ENCODE data around the gene ANKRD23. TPM values are rescaled to one million over a fixed set of nuclear protein-coding genes. Genes with fewer than 3 reads are reported as not detected.
"Not testable (repeated sequence)": the region's sequence is repeated elsewhere in the genome, so short reads cannot be mapped to it uniquely, and the experiment has no call there.

Gene ANKRD23
- total RNA-seq (2012; rRNA removed): 1.1 and 2.3 TPM in 2 replicates

DNA sequence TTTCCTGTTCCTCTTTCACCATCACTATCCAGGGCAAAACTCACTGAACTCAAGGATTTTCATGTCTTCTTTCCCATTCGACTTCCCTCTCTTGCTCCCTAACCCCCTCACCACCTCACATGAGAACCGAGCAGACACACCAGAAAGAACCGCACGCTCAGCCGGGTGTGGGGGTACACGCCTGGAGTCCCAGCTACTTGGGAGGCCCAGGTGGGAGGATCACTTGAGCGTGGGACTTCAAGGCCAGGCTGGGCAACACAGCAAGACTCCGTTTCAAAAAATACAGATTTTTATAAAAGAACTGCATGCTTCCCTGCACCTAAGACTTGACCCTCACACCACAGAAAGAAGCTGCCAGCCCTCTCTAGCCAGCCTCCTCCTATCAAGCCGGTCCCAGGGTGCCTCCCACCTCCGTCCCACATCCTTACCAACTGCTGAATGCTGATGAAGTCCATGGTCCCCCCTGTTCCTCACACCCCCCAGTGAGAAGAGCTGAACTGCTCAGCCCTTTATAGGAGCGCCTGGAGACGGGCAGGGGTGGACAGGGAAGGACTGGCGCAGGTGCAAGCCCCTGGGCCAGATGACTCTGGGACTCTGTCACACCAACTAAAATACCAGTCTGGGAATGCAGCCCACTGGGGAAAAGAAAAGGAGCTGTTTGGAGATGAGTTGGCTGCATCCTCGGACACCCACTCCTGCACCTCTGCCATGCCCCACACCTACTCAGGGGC is at the start of gene ANKRD23:
TSS of gene ANKRD23 (minus strand) at position 484 of the 731 bp plus-strand sequence. CDS start at position 455, 29 bp downstream.
- H3K4me3 ChIP-seq (ENCODE audit: low read length): no peak within 1 kb of the TSS
- H3K9me3 ChIP-seq (replicated peaks; ENCODE audit: low read length): no peaks in the 10 kb centered on the region
- no peaks in the 10 kb centered on the region for H3K4me1 ChIP-seq (ENCODE audit: control insufficient read depth, insufficient read depth, low read length)
- no peaks in the 10 kb centered on the region for H3K27me3 ChIP-seq (ENCODE audit: control insufficient read depth, insufficient read depth, low read length)
- H3K4me2 ChIP-seq (ENCODE audit: low read length): no peak within 1 kb of the TSS
- no peak within 1 kb of the TSS for H3K9ac ChIP-seq (ENCODE audit: low read depth, low read length)
- H3K36me3 ChIP-seq (ENCODE audit: insufficient read depth, low read length): peaks cover 8% of the 10 kb centered on the region

DNA sequence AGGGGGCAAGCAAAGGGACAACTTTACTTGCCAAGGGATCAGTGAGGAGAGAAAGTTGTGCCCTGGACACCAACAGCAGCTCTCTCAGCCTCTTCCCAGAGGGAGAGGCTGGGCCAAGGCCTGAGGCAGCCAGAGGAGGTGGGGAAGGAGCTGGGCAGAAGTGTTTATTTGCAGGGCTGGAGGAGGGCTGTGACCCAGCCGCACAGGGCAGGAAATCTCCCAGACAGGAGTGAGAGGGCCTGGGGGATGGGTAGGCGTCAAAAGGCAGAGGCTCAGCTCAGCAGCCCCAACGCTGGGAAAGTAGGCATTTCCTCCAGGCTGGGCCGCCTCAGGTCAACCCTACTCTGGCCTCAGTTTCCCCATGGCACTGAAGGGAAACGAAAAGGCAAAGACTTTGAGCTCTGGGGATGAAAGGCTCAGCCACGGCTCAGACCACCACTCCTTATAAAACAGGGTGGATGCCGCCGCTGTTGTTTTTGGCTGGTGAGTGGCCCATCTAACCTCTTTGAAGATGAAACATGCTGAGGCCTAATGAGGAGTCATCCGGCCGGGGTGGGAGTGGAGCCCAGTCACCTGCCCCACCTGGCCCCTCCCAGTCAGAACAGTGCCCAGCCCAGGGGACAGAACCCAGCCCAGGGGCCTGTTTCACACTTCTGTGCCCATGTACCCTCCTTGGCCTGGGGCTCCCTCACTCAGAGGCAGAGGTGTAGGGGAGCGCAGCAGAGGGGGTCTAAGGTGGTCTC is 47.9 kb upstream of the ANKRD23 start:
- peaks cover 5% of the 10 kb centered on the region for H3K27me3 ChIP-seq (ENCODE audit: control insufficient read depth, insufficient read depth, low read length)

DNA sequence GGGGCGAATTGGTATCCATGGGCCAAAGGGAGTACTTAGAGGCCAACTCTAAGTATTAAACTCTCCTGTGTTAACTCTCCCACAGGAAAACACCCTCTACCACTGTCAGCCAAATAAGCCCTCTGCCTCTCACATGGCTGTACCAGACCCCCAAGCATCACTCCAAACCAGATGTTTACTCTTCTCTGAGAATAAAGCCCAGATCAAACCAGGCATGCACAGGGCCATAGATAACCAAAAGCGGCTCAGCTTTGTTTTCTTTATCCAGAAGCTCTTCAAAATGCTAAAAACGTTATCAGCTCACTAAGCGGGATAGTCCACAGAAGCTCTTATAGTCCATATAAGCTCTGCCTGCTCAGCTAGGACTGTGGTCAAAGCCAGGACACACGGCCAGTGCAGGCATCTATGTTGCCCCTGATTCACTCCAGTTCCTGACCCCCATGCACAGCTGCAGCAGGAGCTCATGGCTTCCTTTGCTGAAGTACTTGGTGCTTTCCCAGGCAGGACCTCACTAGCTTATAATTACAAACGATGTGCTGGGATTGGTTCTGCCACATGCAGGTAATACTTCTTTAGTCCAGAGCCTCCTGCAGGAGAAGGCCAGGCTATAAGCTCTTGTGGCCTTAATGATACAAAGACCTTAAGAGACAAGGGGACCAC is 47.0 kb upstream of the ANKRD23 start:
- no peak overlapping the region for H3K9ac ChIP-seq (ENCODE audit: low read depth, low read length)

More for the DNA sequence above, 47.9 kb upstream of the ANKRD23 start:
- Histone ChIP-seq H3K36me3 (ENCODE audit: insufficient read depth, low read length) (no peaks in the 10 kb centered on the region), H3K9ac (ENCODE audit: low read depth, low read length) (no peak overlapping the region), H3K4me3 (ENCODE audit: low read length) (no peak overlapping the region), H3K9me3 (replicated peaks; ENCODE audit: low read length) (no peaks in the 10 kb centered on the region), H3K4me1 (ENCODE audit: control insufficient read depth, insufficient read depth, low read length) (peaks cover 43% of the 10 kb centered on the region), H3K4me2 (ENCODE audit: low read length) (peak overlapping the region; percentile 12)

DNA sequence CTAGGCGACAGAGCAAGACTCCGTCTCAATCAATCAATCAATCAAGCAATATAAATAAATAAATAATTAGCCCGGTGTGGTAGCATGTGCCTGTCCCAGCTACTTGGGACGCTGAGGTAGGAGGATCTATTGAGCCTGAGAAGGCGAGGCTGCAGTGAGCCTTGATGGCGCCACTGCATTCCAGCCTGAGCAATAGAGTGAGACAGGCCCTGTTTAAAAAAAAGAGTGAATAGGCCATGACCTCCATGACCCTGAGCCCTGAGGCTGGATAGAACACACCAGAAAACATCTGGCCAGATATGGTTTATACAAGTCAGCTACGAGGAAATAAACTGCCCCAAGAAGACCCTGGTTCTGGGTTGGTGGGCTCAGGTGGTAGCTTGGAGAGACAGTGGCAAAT is 46.4 kb upstream of the ANKRD23 start:
- Histone ChIP-seq H3K9ac (ENCODE audit: low read depth, low read length) (no peak overlapping the region), H3K27me3 (ENCODE audit: control insufficient read depth, insufficient read depth, low read length) (peaks cover 5% of the 10 kb centered on the region), H3K9me3 (replicated peaks; ENCODE audit: low read length) (no peaks in the 10 kb centered on the region), H3K4me3 (ENCODE audit: low read length) (no peak overlapping the region), H3K4me1 (ENCODE audit: control insufficient read depth, insufficient read depth, low read length) (peaks cover 35% of the 10 kb centered on the region), H3K4me2 (ENCODE audit: low read length) (no peak overlapping the region), H3K36me3 (ENCODE audit: insufficient read depth, low read length) (no peaks in the 10 kb centered on the region)

More for the DNA sequence above, 47.0 kb upstream of the ANKRD23 start:
- Histone ChIP-seq H3K4me2 (ENCODE audit: low read length) (no peak overlapping the region), H3K9me3 (replicated peaks; ENCODE audit: low read length) (no peaks in the 10 kb centered on the region), H3K4me1 (ENCODE audit: control insufficient read depth, insufficient read depth, low read length) (peaks cover 41% of the 10 kb centered on the region), H3K27me3 (ENCODE audit: control insufficient read depth, insufficient read depth, low read length) (peaks cover 5% of the 10 kb centered on the region), H3K36me3 (ENCODE audit: insufficient read depth, low read length) (no peaks in the 10 kb centered on the region), H3K4me3 (ENCODE audit: low read length) (no peak overlapping the region)

DNA sequence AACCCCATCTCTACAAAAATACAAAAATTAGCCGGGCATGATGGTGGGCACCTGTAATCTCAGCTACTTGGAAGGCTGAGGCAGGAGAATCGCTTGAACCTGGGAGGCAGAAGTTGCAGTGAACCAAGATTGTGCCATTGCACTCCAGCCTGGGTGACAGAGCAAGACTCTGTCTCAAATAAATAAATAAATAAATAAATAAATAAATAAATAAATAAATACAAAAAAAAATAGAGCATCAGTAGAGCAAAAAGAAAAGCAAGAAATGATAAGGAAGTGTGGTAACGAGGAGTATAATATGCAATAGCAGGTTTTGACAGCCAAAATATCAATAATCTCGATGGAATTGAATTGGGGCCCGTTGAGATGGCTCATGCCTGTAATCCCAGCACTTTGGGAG is 45.7 kb upstream of the ANKRD23 start:
- H3K36me3 ChIP-seq (ENCODE audit: insufficient read depth, low read length); H3K9ac ChIP-seq (ENCODE audit: low read depth, low read length); H3K4me2 ChIP-seq (ENCODE audit: low read length); H3K27me3 ChIP-seq (ENCODE audit: control insufficient read depth, insufficient read depth, low read length); H3K4me3 ChIP-seq (ENCODE audit: low read length); H3K9me3 ChIP-seq (replicated peaks; ENCODE audit: low read length): not testable (repeated sequence)
- H3K4me1 ChIP-seq (ENCODE audit: control insufficient read depth, insufficient read depth, low read length): peaks cover 33% of the 10 kb centered on the region

DNA sequence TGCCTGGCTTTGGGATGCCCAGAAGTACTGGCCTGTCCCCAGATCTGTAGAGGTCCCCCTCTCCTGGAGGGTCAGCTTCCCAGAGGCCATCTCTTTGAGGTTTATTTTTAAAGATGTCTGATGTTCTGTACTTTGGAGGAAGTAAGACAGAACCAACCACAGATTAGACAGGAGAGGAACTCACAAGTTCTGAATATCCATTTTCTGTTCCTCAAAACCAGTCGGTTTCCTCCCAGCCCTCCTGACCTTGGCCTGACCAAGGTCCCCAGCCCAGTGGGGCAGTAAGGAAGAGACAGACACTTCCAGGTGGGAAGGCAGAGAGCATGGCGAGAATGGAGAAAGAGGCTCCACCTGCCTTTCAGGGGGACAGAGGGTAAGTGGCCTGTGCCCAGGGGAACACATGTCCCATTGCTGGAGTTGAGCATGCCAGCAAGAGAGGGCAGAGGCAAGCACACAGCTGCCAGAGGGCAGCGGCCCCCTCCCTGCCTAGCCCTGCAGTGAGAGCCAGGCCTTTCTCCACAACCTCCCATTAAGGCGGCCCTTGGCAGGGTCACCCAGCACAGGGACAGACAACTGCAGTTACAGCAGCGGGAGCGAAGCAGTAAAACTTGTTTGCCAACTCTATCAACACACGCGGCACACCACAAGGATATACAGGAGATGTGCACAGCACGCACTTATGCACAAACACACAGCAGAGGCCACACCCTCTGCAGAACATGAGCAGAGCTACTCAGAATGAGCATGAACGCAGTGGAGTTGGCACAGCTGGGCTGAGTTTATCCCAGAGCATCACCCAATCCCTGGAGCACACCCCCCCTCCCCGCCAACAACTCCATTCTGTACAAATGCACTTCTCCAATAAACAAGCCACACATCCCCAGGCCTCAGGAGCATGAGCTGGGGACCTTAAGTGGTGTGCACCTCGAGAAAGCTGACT is 44.5 kb upstream of the ANKRD23 start:
- Histone ChIP-seq H3K27me3 (ENCODE audit: control insufficient read depth, insufficient read depth, low read length) (peaks cover 8% of the 10 kb centered on the region), H3K4me1 (ENCODE audit: control insufficient read depth, insufficient read depth, low read length) (peaks cover 33% of the 10 kb centered on the region), H3K9me3 (replicated peaks; ENCODE audit: low read length) (no peaks in the 10 kb centered on the region), H3K9ac (ENCODE audit: low read depth, low read length) (no peak overlapping the region), H3K36me3 (ENCODE audit: insufficient read depth, low read length) (no peaks in the 10 kb centered on the region), H3K4me2 (ENCODE audit: low read length) (no peak overlapping the region), H3K4me3 (ENCODE audit: low read length) (no peak overlapping the region)

DNA sequence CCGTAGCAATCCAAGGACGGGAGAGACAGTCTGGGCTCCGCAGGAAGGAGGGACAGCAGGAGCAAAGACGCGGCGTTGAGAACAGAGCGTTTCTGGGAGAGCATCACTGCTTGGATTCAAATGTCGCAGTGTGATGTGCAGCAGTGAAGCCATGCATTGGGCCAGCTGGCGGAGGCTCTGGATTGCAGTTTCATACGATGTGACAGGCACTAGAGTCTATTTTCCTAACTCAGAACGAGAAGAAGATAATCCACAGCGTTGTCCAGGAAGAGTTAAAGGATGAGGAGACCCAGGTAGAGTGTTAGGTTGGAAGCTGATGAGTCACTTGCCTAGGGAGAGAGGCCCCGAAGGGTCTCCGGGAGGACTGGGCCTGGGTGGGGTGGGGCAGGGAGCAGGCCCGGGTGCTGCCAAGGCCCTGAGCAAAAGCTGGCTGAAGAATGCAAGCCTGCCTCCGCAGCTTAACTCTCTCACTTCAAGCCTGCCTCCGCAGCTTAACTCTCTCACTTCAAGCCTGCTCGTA is 43.7 kb upstream of the ANKRD23 start:
- H3K4me2 ChIP-seq (ENCODE audit: low read length): no peak overlapping the region
- H3K4me3 ChIP-seq (ENCODE audit: low read length): no peak overlapping the region
- peaks cover 33% of the 10 kb centered on the region for H3K4me1 ChIP-seq (ENCODE audit: control insufficient read depth, insufficient read depth, low read length)
- H3K36me3 ChIP-seq (ENCODE audit: insufficient read depth, low read length): no peaks in the 10 kb centered on the region
- H3K9me3 ChIP-seq (replicated peaks; ENCODE audit: low read length): no peaks in the 10 kb centered on the region
- H3K27me3 ChIP-seq (ENCODE audit: control insufficient read depth, insufficient read depth, low read length): peaks cover 16% of the 10 kb centered on the region
- H3K9ac ChIP-seq (ENCODE audit: low read depth, low read length): no peak overlapping the region

DNA sequence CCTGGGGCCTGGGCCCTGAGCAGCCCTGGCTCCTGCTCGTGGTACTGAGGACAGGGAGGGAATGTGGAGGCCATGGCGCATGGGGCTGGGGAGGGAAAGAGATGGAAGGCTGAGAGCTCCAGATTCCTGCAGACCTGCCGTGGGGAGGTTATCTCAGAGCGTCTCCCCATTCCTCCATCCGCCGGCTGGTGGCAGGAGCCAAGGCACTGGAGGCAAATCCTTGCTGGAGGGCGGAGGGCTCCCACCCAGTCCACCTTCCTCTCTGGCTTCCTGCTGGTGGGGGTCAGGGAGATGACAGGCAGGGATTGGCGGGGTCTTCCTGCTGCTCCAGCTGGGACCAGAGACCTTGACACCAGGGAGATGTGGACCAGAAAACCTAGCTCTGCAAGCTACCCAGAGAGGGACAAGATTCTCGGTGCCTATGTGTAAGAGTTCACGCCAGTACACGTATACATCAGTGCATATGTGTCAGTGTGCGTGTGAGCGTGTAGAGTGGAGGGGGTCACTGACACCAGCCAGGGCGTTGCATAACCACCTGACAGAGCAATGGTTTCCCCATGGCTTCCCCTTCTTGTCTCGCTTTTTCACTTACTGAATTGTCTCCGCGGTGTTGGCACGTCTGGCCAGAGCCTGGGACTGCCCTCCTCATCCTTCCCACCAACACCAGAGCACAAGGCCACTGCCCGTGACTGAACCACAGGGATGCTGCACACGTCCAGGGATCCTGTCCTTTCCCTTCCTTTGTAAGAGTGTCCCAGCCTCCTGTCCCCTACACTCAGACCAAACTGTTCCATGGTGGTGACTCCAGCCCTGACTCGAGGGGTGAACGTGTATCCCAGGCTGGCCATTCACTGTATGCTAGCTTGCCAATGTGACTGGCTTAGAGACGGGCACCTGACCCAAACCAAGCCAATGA is 41.9 kb upstream of the ANKRD23 start:
- Histone ChIP-seq H3K27me3 (ENCODE audit: control insufficient read depth, insufficient read depth, low read length) (peaks cover 28% of the 10 kb centered on the region), H3K9ac (ENCODE audit: low read depth, low read length) (no peak overlapping the region), H3K36me3 (ENCODE audit: insufficient read depth, low read length) (no peaks in the 10 kb centered on the region), H3K4me1 (ENCODE audit: control insufficient read depth, insufficient read depth, low read length) (peaks cover 24% of the 10 kb centered on the region), H3K4me3 (ENCODE audit: low read length) (no peak overlapping the region), H3K9me3 (replicated peaks; ENCODE audit: low read length) (no peaks in the 10 kb centered on the region), H3K4me2 (ENCODE audit: low read length) (no peak overlapping the region)

DNA sequence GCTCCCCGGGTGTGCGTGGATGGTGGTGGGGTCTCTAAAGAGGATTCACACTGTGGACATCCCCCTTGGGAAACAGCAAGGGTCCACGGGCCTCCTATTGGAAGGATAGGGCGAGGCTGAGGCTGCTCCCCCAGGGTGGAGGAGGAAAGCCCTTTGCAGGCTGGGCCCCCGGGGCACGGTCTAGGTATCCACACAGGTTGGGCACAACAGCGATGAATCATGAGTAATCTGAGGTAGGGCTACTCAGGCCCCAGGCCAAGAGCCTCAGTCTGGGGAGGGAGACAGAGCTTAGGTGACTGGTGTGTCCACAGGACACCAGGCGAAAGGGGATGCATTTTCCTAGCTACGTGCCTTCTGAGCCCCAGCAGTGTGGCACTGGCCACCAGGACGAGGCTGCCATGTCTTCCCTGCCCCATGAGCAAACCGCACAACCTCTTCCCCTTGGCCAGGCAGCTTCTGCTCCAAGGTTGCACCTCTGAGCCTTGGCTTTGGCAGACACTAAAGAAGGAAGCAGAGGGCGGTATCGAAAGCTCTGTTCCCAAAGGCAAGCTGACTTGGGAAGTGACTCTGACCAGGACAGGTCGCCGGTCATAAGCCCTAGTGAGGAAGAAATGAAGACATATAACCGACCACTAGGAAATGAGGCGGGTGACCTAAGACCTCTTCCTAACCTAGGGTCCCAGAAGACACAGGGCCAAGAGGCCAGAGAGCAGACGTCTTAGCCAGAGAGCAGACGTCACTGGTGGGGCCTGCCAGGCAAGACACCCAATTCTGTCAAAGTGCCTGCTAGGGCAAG is 40.7 kb upstream of the ANKRD23 start:
- H3K9ac ChIP-seq (ENCODE audit: low read depth, low read length): no peak overlapping the region
- no peaks in the 10 kb centered on the region for H3K36me3 ChIP-seq (ENCODE audit: insufficient read depth, low read length)
- peaks cover 28% of the 10 kb centered on the region for H3K27me3 ChIP-seq (ENCODE audit: control insufficient read depth, insufficient read depth, low read length)
- no peak overlapping the region for H3K4me3 ChIP-seq (ENCODE audit: low read length)
- H3K4me1 ChIP-seq (ENCODE audit: control insufficient read depth, insufficient read depth, low read length): peaks cover 23% of the 10 kb centered on the region
- no peaks in the 10 kb centered on the region for H3K9me3 ChIP-seq (replicated peaks; ENCODE audit: low read length)
- no peak overlapping the region for H3K4me2 ChIP-seq (ENCODE audit: low read length)
